ENCODE results near the gene RRM1.

RRM1 gene

GRCh38 chr11:4093519-4094347 is 866 bp upstream of the RRM1 start:
- H3F3A ChIP-seq (ENCODE audit: insufficient read depth, low read length): no peaks in the 10 kb centered on the region
- peaks cover 8% of the 10 kb centered on the region; the same call in 1 of the 2 replicates for H3K36me3 ChIP-seq (ENCODE audit: insufficient read depth, low read length)
- H3K9me2 ChIP-seq (ENCODE audit: low read depth, low read length): no peaks in the 10 kb centered on the region
- H3K27me3 ChIP-seq (ENCODE audit: insufficient read depth, low read length): no peaks in the 10 kb centered on the region
- H3K9me3 ChIP-seq (ENCODE audit: low read length): no peaks in the 10 kb centered on the region
- H2AFZ ChIP-seq (ENCODE audit: low read length): peak overlapping the region; percentile 65; the same call in 1 of the 2 replicates
- H3K4me2 ChIP-seq (ENCODE audit: low read length): peak overlapping the region; percentile 97
- TF ChIP-seq CTCF (IDR thresholded peaks at IDR 0.05; ENCODE audit: low read length) (no peak), EZH2 (IDR thresholded peaks at IDR 0.05; ENCODE audit: borderline replicate concordance, low read length) (no peak)
- H3K4me1 ChIP-seq (ENCODE audit: insufficient read depth, low read length, severe bottlenecking): peaks cover 34% of the 10 kb centered on the region
- H4K20me1 ChIP-seq (ENCODE audit: insufficient read depth, low read length): no peaks in the 10 kb centered on the region
- peak overlapping the region; percentile 91 for H3K9ac ChIP-seq (ENCODE audit: low read length)
- H3K27ac ChIP-seq (ENCODE audit: low read depth, low read length, poor library complexity, severe bottlenecking): peak overlapping the region; percentile 78
- H3K79me2 ChIP-seq (ENCODE audit: insufficient read depth, low read length): peaks cover 36% of the 10 kb centered on the region
- peak overlapping the region; percentile 85 for H3K4me3 ChIP-seq (ENCODE audit: low read depth, low read length, poor library complexity, severe bottlenecking)

GRCh38 chr11:4095509-4096230 is 1.1 kb downstream of the RRM1 start:
- Histone ChIP-seq H3K9me3 (ENCODE audit: low read length) (no peaks in the 10 kb centered on the region), H3F3A (ENCODE audit: insufficient read depth, low read length) (no peaks in the 10 kb centered on the region), H3K4me3 (ENCODE audit: low read depth, low read length, poor library complexity, severe bottlenecking) (peak overlapping the region; percentile 85), H3K27ac (ENCODE audit: low read depth, low read length, poor library complexity, severe bottlenecking) (peak overlapping the region; percentile 78), H3K36me3 (ENCODE audit: insufficient read depth, low read length) (peaks cover 24% of the 10 kb centered on the region), H3K4me1 (ENCODE audit: insufficient read depth, low read length, severe bottlenecking) (peaks cover 34% of the 10 kb centered on the region), H4K20me1 (ENCODE audit: insufficient read depth, low read length) (no peaks in the 10 kb centered on the region), H3K9ac (ENCODE audit: low read length) (peak overlapping the region; percentile 91), H3K79me2 (ENCODE audit: insufficient read depth, low read length) (peaks cover 55% of the 10 kb centered on the region), H2AFZ (ENCODE audit: low read length) (no peak overlapping the region), H3K9me2 (ENCODE audit: low read depth, low read length) (no peaks in the 10 kb centered on the region), H3K27me3 (ENCODE audit: insufficient read depth, low read length) (no peaks in the 10 kb centered on the region), H3K4me2 (ENCODE audit: low read length) (peak overlapping the region; percentile 97)
- no peak for TF ChIP-seq EZH2 (IDR thresholded peaks at IDR 0.05; ENCODE audit: borderline replicate concordance, low read length)
- TF ChIP-seq CTCF (IDR thresholded peaks at IDR 0.05; ENCODE audit: low read length): peak; percentile 18; the same call in 1 of the 2 replicates

- H3K9me2 ChIP-seq (ENCODE audit: low read depth, low read length): no peaks in the 10 kb centered on the region
- H3K4me3 ChIP-seq (ENCODE audit: low read depth, low read length, poor library complexity, severe bottlenecking): no peak overlapping the region
- H3K4me1 ChIP-seq (ENCODE audit: insufficient read depth, low read length, severe bottlenecking): peaks cover 34% of the 10 kb centered on the region
- peaks cover 70% of the 10 kb centered on the region for H3K79me2 ChIP-seq (ENCODE audit: insufficient read depth, low read length)
- TF ChIP-seq CTCF (IDR thresholded peaks at IDR 0.05; ENCODE audit: low read length): no peak
- TF ChIP-seq EZH2 (IDR thresholded peaks at IDR 0.05; ENCODE audit: borderline replicate concordance, low read length): no peak
- H3K9me3 ChIP-seq (ENCODE audit: low read length): no peaks in the 10 kb centered on the region
- H2AFZ ChIP-seq (ENCODE audit: low read length): no peak overlapping the region
- H3K27me3 ChIP-seq (ENCODE audit: insufficient read depth, low read length): no peaks in the 10 kb centered on the region
- no peak overlapping the region for H3K9ac ChIP-seq (ENCODE audit: low read length)
- no peak overlapping the region for H3K27ac ChIP-seq (ENCODE audit: low read depth, low read length, poor library complexity, severe bottlenecking)
- H3K4me2 ChIP-seq (ENCODE audit: low read length): peak overlapping the region; percentile 30; the same call in 1 of the 2 replicates
- no peaks in the 10 kb centered on the region for H3F3A ChIP-seq (ENCODE audit: insufficient read depth, low read length)
- H3K36me3 ChIP-seq (ENCODE audit: insufficient read depth, low read length): peaks cover 47% of the 10 kb centered on the region
- no peaks in the 10 kb centered on the region for H4K20me1 ChIP-seq (ENCODE audit: insufficient read depth, low read length)
These were observed 3.5 kb downstream of the RRM1 start for GRCh38 chr11:4098026-4098621.
